Spleen (tissue), 11 donors: Measurements from ENCODE around the gene GNMT. TPM values are rescaled to one million over a fixed set of nuclear protein-coding genes. Genes with fewer than 3 reads are reported as not detected.
"Not testable (repeated sequence)": the region's sequence is repeated elsewhere in the genome, so short reads cannot be mapped to it uniquely, and the experiment has no call there.

ENCODE experiments used
- DNase-seq: peaks from one replicate; pipeline ENCODE4 v3.0.0-alpha.2; 2020
- H3K27ac ChIP-seq, 8 donors: fragments of 200-600 bp; sonication (generic) in 7 of 8; 1 replicate in 4 of 8; 2 replicates in 4 of 8; pipeline versions ENCODE4 v1.5.0 to v1.8.0; 2016 to 2021; ENCODE audit warnings: inconsistent platforms in 4 of 8, mild to moderate bottlenecking in 4 of 8, moderate library complexity in 1 of 8
- H3K27me3 ChIP-seq, 7 donors: fragments of 200-600 bp; sonication (generic) in 6 of 7; replicated peaks in 1 of 7; 1 replicate in 4 of 7; 2 replicates in 3 of 7; pipeline versions ENCODE4 v1.5.0 to v1.8.0; 2016 to 2021; ENCODE audit warnings: inconsistent platforms in 3 of 7, mild to moderate bottlenecking in 1 of 7
- H3K36me3 ChIP-seq, 6 donors: fragments of 200-600 bp; sonication (generic) in 5 of 6; 1 replicate in 4 of 6; 2 replicates in 2 of 6; pipeline versions ENCODE4 v1.5.0 to v1.8.0; 2016 to 2021; ENCODE audit warnings: inconsistent platforms in 2 of 6
- H3K4me1 ChIP-seq, 6 donors: fragments of 200-600 bp; sonication (generic) in 5 of 6; 1 replicate in 3 of 6; 2 replicates in 3 of 6; pipeline versions ENCODE4 v1.5.0 to v1.8.0; 2016 to 2021; ENCODE audit warnings: inconsistent platforms in 3 of 6
- H3K4me3 ChIP-seq, 8 donors: fragments of 200-600 bp; sonication (generic) in 7 of 8; 1 replicate in 4 of 8; 2 replicates in 4 of 8; pipeline versions ENCODE4 v1.5.0 to v1.8.0; 2016 to 2021; ENCODE audit warnings: inconsistent platforms in 4 of 8, mild to moderate bottlenecking in 4 of 8, moderate library complexity in 2 of 8
- H3K9me3 ChIP-seq, 8 donors: fragments of 200-600 bp; sonication (generic) in 7 of 8; 1 replicate in 4 of 8; 2 replicates in 4 of 8; pipeline versions ENCODE4 v1.5.0 to v1.8.0; 2016 to 2021; ENCODE audit warnings: inconsistent platforms in 4 of 8
- CTCF ChIP-seq, 11 experiments: fragments of 200-600 bp in 7 of 11; fragments of 450-650 bp in 4 of 11; sonication (generic) in 4 of 11; IDR thresholded peaks in 8 of 11; conservative IDR thresholded peaks in 3 of 11; 1 replicate in 7 of 11; 2 replicates in 4 of 11; pipeline versions ENCODE4 v1.4.0 to v1.8.0; 2016 to 2021; ENCODE audit warnings: antibody characterized with exemption in 11 of 11, inconsistent platforms in 4 of 11, mild to moderate bottlenecking in 1 of 11
- POLR2A ChIP-seq, 3 donors: fragments of 450-650 bp; IDR thresholded peaks; one replicate each; pipeline ENCODE4 v1.5.1; 2017; ENCODE audit warnings: antibody characterized with exemption in 3 of 3, mild to moderate bottlenecking in 1 of 3
- POLR2AphosphoS5 ChIP-seq, 3 donors: sonication (generic); formaldehyde crosslinking; IDR thresholded peaks; one replicate each; pipeline ENCODE4 v1.5.1; 2017; ENCODE audit warnings: antibody characterized with exemption in 3 of 3
- WGBS, 5 donors: extraction: QIAGEN DNeasy Blood & Tissue Kit in 3 of 5; methylation state at CpG; one replicate each; pipeline versions ENCODE4 v1.1.5 to v1.1.7; 2013 to 2018; 5-methylcytosine and 5-hydroxymethylcytosine counted together
- intact Hi-C: fragments of 100-400 bp; cut with DNase I; formaldehyde crosslinking; loops from one replicate; pipeline ENCODE4 v1.15.0; 2023; ENCODE audit warnings: low total_unique reads
- polyA plus RNA-seq, 3 donors: library from polyadenylated mRNA; stranded (reverse); fragments of 200-250 nt; gene quantifications; one replicate each; pipeline ENCODE4 v1.2.1, GENCODE V29; 2013
- total RNA-seq, 7 donors: library from RNA; depleted of rRNA in 3 of 7; stranded (reverse); fragments of >200 nt in 3 of 7; fragmentation: NEBNext Ultra II Directional in 4 of 7; extraction: Animal tissue kit (Norgen Biotek cat#: 25700) in 4 of 7; gene quantifications; one replicate each; pipeline versions ENCODE4 v1.1.0 to v1.2.1, GENCODE V29; 2016 to 2021
- donor health status: healthy with polysubstance abuse.
- donor health status: DM: no; HTN: no; CAD: no; lungs with moderate emphysema.
- donor health status: DM: no; HTN: no; CAD: no.
- donor health status: Bipolar disorder and iron deficiency.
- donor health status: healthy.
- donor health status: DM: no; HTN: no; CAD: no.
- donor health status: DM: yes; HTN: yes; CAD: no.

GNMT gene
- total and polyA plus RNA-seq, 10 donors = 0.68 to 3.0 (median 2.0) TPM

- WGBS, 5 donors = 85 to 94% (median 89%) methylated on average over 3 to 5 of the region's 5 CpGs
- peaks cover 3 to 98% (median 88%) of the 10 kb centered on the region in 6 donors for H3K36me3 ChIP-seq
- peaks cover 7 to 53% (median 25%) of the 10 kb centered on the region in 6 donors for H3K4me1 ChIP-seq
- no peak overlapping the region for H3K4me3 ChIP-seq
- no peaks in the 10 kb centered on the region for H3K9me3 ChIP-seq
- peak overlapping the region in 1 of 8 donors; percentile 13 for H3K27ac ChIP-seq
- intact Hi-C loops = no loop called here
- no peaks in the 10 kb centered on the region for H3K27me3 ChIP-seq
- TF ChIP-seq POLR2AphosphoS5 (IDR thresholded peaks at IDR 0.05) (peak in 1 of 3 donors; percentile 57), CTCF (IDR thresholded peaks at IDR 0.05 in 8 of 11, conservative IDR thresholded peaks at IDR 0.05 in 3 of 11) (no peak)
- DNase-seq = no peak
Measured at GRCh38 chr6:42938428-42938796, 22.1 kb upstream of the GNMT start.

DNA sequence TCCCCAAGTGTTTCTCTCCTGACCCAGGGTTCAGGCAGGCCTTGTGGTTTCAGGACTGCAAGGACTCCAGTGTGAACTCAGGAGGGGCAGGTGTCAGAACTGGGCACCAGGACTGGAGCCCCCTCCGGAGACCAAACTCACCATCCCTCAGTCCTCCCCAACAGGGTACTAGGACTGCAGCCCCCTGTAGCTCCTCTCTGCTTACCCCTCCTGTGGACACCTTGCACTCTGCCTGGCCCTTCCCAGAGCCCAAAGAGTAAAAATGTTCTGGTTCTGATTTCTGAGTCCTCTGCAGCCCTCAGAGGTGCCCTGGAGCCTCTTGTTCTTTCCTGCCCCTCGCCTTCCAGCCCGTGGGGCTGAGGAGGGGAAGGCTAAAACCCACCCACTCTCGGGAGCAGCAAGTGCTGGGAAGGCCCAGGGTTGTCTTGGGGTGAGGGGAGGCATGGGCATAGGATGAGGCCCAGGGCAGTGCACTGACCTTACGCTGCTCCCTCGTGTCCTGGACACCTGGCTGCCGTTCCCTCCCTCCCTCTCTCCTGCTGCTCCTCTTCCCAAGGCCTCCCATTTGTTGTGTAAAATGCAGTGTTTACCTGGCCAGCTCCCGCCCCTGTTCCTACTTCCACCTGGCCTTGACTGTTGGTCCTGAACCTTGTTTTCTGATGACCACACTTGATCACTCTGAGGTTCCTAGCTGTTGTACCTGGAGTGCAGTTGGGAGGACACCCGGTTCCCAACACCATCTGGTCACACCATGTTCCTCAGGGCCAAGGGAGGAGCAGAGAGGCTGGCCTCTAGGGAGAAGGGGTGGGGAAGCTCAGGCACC, 21.4 kb upstream of the GNMT start:
- no peak for TF ChIP-seq CTCF (IDR thresholded peaks at IDR 0.05 in 8 of 11, conservative IDR thresholded peaks at IDR 0.05 in 3 of 11)
- TF ChIP-seq POLR2AphosphoS5 (IDR thresholded peaks at IDR 0.05) = peak in 2 of 3 donors; percentile 21 to 44
- TF ChIP-seq POLR2A (IDR thresholded peaks at IDR 0.05) = no peak
- Histone ChIP-seq H3K27me3 (no peaks in the 10 kb centered on the region), H3K4me1 (peaks cover 3 to 45% (median 17%) of the 10 kb centered on the region in 6 donors), H3K36me3 (peaks cover 3 to 100% (median 92%) of the 10 kb centered on the region in 6 donors), H3K27ac (peak overlapping the region in 1 of 8 donors; percentile 13), H3K4me3 (no peak overlapping the region), H3K9me3 (no peaks in the 10 kb centered on the region)
- intact Hi-C loops = no loop called here
- no peak for DNase-seq
- WGBS, 5 donors = 74 to 87% (median 86%) methylated on average over 9 of the region's 9 CpGs

GRCh38 chr6:42939810-42940167, 20.8 kb upstream of the GNMT start:
- Histone ChIP-seq H3K27ac (no peak overlapping the region), H3K27me3 (no peaks in the 10 kb centered on the region), H3K4me3 (no peak overlapping the region), H3K36me3 (peaks cover 3 to 100% (median 92%) of the 10 kb centered on the region in 6 donors), H3K4me1 (peaks cover 0 to 39% (median 11%) of the 10 kb centered on the region in 6 donors), H3K9me3 (no peaks in the 10 kb centered on the region)
- intact Hi-C loops = no loop called here
- no peak for DNase-seq
- TF ChIP-seq CTCF (IDR thresholded peaks at IDR 0.05 in 8 of 11, conservative IDR thresholded peaks at IDR 0.05 in 3 of 11) (no peak), POLR2AphosphoS5 (IDR thresholded peaks at IDR 0.05) (no peak), POLR2A (IDR thresholded peaks at IDR 0.05) (no peak)
- 61 to 81% (median 73%) methylated on average over 4 of the region's 4 CpGs for WGBS, 5 donors

- H3K27me3 ChIP-seq = no peaks in the 10 kb centered on the region
- peak overlapping the region in 2 of 8 donors; percentile 7 to 30 for H3K27ac ChIP-seq
- no peak for TF ChIP-seq CTCF (IDR thresholded peaks at IDR 0.05 in 8 of 11, conservative IDR thresholded peaks at IDR 0.05 in 3 of 11)
- TF ChIP-seq POLR2AphosphoS5 (IDR thresholded peaks at IDR 0.05) = peak in 1 of 3 donors; percentile 50
- H3K4me3 ChIP-seq = no peak overlapping the region
- WGBS, 5 donors = 87 to 99% (median 96%) methylated on average over 4 to 6 of the region's 6 CpGs
- H3K4me1 ChIP-seq = peaks cover 0 to 32% (median 3%) of the 10 kb centered on the region in 6 donors
- H3K9me3 ChIP-seq = no peaks in the 10 kb centered on the region
- intact Hi-C loops = no loop called here
- peaks cover 3 to 100% (median 91%) of the 10 kb centered on the region in 6 donors for H3K36me3 ChIP-seq
- DNase-seq = no peak
Measured at GRCh38 chr6:42940493-42941045, 20.0 kb upstream of the GNMT start.

GRCh38 chr6:42941356-42941755, 19.2 kb upstream of the GNMT start:
- H3K4me3 ChIP-seq, DNase-seq, H3K27me3 ChIP-seq, intact Hi-C loops, H3K9me3 ChIP-seq, H3K27ac ChIP-seq: not testable (repeated sequence)
- H3K4me1 ChIP-seq = peaks cover 0 to 24% (median 0%) of the 10 kb centered on the region in 6 donors
- WGBS, 5 donors = 92 to 100% (median 96%) methylated on average over 5 of the region's 5 CpGs
- peaks cover 3 to 100% (median 84%) of the 10 kb centered on the region in 6 donors for H3K36me3 ChIP-seq
